Lung (tissue), 12 donors: ENCODE data around the gene RNF149. TPM values are rescaled to one million over a fixed set of nuclear protein-coding genes. Genes with fewer than 3 reads are reported as not detected.

Source experiments
- ATAC-seq: fragments of 200-7000 bp; cut with Tn5 transposase; one replicate; pipeline ENCODE4 v1.9.1; 2020; ENCODE audit warnings: moderate number of reproducible peaks; ENCODE audit not compliant: insufficient read depth, low FRiP score
- DNase-seq, 3 donors: peaks; one replicate each; pipeline ENCODE4 v3.0.0-alpha.2; 2013 to 2017
- H3K27ac ChIP-seq, 2 donors: one replicate each; pipeline ENCODE4 v1.5.1; 2013; ENCODE audit warnings: mild to moderate bottlenecking in 2 of 2, moderate library complexity in 2 of 2, control low read depth in 1 of 2, inconsistent platforms in 1 of 2, low read depth in 1 of 2, low read length in 1 of 2
- H3K27me3 ChIP-seq, 3 donors: one replicate each; pipeline ENCODE4 v1.5.1; 2013; ENCODE audit warnings: low read length in 2 of 3; ENCODE audit not compliant: control insufficient read depth in 3 of 3, insufficient read depth in 3 of 3
- H3K36me3 ChIP-seq, 4 donors: one replicate each; pipeline ENCODE4 v1.5.1; 2013; ENCODE audit warnings: low read length in 4 of 4, mild to moderate bottlenecking in 1 of 4, moderate library complexity in 1 of 4; ENCODE audit not compliant: control insufficient read depth in 4 of 4, insufficient read depth in 4 of 4
- H3K4me1 ChIP-seq, 5 donors: one replicate each; pipeline ENCODE4 v1.5.1; 2013; ENCODE audit warnings: low read length in 5 of 5, mild to moderate bottlenecking in 2 of 5, moderate library complexity in 1 of 5; ENCODE audit not compliant: control insufficient read depth in 5 of 5, insufficient read depth in 5 of 5
- H3K4me3 ChIP-seq: one replicate; pipeline ENCODE4 v1.5.1; 2013; ENCODE audit warnings: mild to moderate bottlenecking, control low read depth, moderate library complexity
- H3K9ac ChIP-seq, 2 donors: one replicate each; pipeline ENCODE4 v1.5.1; 2013; ENCODE audit warnings: low read length in 2 of 2, control low read depth in 1 of 2; ENCODE audit not compliant: insufficient read depth in 1 of 2
- H3K9me3 ChIP-seq, 4 donors: one replicate each; pipeline ENCODE4 v1.5.1; 2013; ENCODE audit warnings: low read length in 3 of 4, mild to moderate bottlenecking in 1 of 4, moderate library complexity in 1 of 4; ENCODE audit not compliant: control insufficient read depth in 4 of 4, insufficient read depth in 3 of 4
- CTCF ChIP-seq: IDR thresholded peaks from 2 replicates; pipeline ENCODE4 v1.5.1; 2012; ENCODE audit warnings: mild to moderate bottlenecking; ENCODE audit errors: control extremely low read depth, extremely low read depth
- WGBS, 2 donors: extraction: QIAGEN DNeasy Blood & Tissue Kit; methylation state at CpG; one replicate each; pipeline ENCODE4 v1.1.7; 2013; 5-methylcytosine and 5-hydroxymethylcytosine counted together
- polyA plus RNA-seq, 2 donors: library from polyadenylated mRNA; stranded (reverse); fragments of 200-250 nt; gene quantifications; one replicate each; pipeline ENCODE4 v1.2.1, GENCODE V29; 2013
- total RNA-seq, 2 donors: library from RNA; depleted of rRNA in 1 of 2; stranded (reverse); fragments of >200 nt in 1 of 2; gene quantifications; one replicate each; pipeline ENCODE4 v1.2.1, GENCODE V29; 2014 to 2021
- donor health status: control.
- donor health status: control.
- donor health status: Bipolar disorder and iron deficiency.
- donor health status: healthy.
- donor health status: DM: yes; HTN: yes; CAD: no.

The RNF149 gene
- total and polyA plus RNA-seq, 4 donors = 46.7 to 106 (median 93.4) TPM

- no peak for DNase-seq
- H3K9ac ChIP-seq = no peak overlapping the region
- TF ChIP-seq CTCF = no peak
- WGBS, 2 donors = 52 to 62% methylated on average over 12 of the region's 12 CpGs
- no peak for ATAC-seq
- no peaks in the 10 kb centered on the region for H3K27me3 ChIP-seq
- H3K4me3 ChIP-seq = no peak overlapping the region
- H3K36me3 ChIP-seq = no peaks in the 10 kb centered on the region
- peaks cover 0 to 18% (median 4%) of the 10 kb centered on the region in 5 donors for H3K4me1 ChIP-seq
- no peaks in the 10 kb centered on the region for H3K9me3 ChIP-seq
- H3K27ac ChIP-seq = no peak overlapping the region
These were observed 74.1 kb downstream of the RNF149 start for GRCh38 chr2:101234169-101234938.

DNA sequence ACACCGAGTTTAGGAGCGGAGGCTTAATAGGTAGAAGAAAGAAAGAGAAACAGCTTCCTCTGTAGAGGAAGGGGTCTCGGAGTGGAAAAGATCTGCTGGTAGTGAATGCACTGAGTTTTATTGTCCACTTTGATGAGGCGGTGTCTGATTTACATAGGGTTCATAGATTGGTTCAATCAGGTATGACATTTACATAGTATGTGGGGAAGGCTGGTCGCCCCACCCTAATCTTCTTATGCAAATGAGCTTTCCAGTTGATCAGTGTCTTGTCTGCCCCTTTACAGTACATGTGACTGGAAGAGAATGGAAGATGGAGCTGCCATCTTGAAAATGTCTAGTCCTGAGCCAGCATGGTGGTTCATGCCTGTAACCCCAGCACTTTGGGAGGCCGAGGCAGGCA, 75.7 kb downstream of the RNF149 start:
- Histone ChIP-seq H3K4me3 (no peak overlapping the region), H3K27me3 (no peaks in the 10 kb centered on the region), H3K27ac (no peak overlapping the region), H3K36me3 (no peaks in the 10 kb centered on the region), H3K9ac (no peak overlapping the region), H3K9me3 (no peaks in the 10 kb centered on the region), H3K4me1 (peaks cover 0 to 11% (median 2%) of the 10 kb centered on the region in 5 donors)
- WGBS, 2 donors = 88 to 97% methylated on average over 6 of the region's 6 CpGs
- DNase-seq = no peak
- TF ChIP-seq CTCF = no peak
- no peak for ATAC-seq

GRCh38 chr2:101231937-101232730, 76.4 kb downstream of the RNF149 start:
- H3K9me3 ChIP-seq = no peaks in the 10 kb centered on the region
- H3K4me3 ChIP-seq = no peak overlapping the region
- no peaks in the 10 kb centered on the region for H3K27me3 ChIP-seq
- H3K4me1 ChIP-seq = peaks cover 0 to 9% (median 2%) of the 10 kb centered on the region in 5 donors
- ATAC-seq (no peak), DNase-seq (no peak)
- H3K9ac ChIP-seq = no peak overlapping the region
- 90 to 92% methylated on average over 6 of the region's 6 CpGs for WGBS, 2 donors
- no peak for TF ChIP-seq CTCF
- H3K27ac ChIP-seq = no peak overlapping the region
- no peaks in the 10 kb centered on the region for H3K36me3 ChIP-seq
